Measurements from ENCODE around the gene MYRIP. TPM values are rescaled to one million over a fixed set of nuclear protein-coding genes. Genes with fewer than 3 reads are reported as not detected.

The MYRIP gene
- total RNA-seq = 10 to 100 TPM; 15.6 to 35.2 (median 17.3) TPM
- 1 to 10 TPM; 1.5 to 3.7 (median 1.8) TPM for polyA plus RNA-seq
- long read RNA-seq, donor 1, full-length matches to known transcripts = 1 of 1 reads
- long read RNA-seq, donor 1, partial matches to known transcripts = 0 of 1 reads
- long read RNA-seq, donor 1, other reads (novel, unspliced or antisense) = 0 of 1 reads
- long read RNA-seq, donor 2, full-length matches to known transcripts = 1 of 1 reads
- long read RNA-seq, donor 2, partial matches to known transcripts = 0 of 1 reads
- long read RNA-seq, donor 2, other reads (novel, unspliced or antisense) = 0 of 1 reads

DNA sequence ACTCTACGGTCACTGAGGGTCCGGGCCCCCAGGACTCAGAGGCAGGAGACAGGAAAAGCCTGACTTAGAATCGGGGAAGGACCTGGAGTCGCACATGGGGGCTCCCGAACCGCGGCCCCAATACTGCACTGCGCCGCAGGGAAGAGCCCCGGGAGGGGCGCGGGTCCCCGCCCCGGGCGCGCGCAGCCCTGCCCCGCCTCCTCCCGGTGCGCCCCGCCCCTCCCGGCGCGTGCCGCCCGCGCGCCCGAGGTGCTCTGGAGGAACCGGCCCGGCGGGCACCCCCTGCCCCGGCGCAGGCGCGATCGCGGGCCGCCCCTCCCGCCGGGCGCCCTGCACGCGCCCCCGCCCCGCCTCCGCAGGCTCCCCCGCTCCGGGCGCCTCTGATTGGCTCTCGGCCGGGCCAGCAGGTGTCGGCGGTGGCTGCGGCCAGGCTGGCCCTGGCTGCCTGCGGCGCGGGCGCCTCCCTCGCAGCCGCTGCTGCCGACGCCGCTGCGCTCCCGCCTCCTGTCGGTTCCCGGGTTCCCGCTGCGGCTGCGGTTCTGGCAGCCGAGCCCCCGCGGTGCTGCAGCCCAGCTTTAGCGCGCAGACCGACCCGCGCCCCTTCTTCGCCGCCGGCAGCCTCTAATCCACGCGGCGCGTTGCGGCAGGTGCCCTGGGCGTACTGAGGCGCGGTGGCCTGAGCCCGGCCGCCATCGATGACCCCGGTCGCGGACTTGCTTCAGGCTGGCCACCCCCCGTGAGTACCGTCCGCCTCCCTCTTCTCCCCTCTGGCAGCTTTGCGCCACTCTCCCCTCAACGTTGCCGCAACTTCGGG lies at the start of gene MYRIP:
TSS of gene MYRIP (plus strand) at position 429 of the 814 bp plus-strand sequence. CDS start 91,208 bp downstream, outside the sequence.
- H3K9me3 ChIP-seq = no peaks in the 10 kb centered on the region
- intact Hi-C loops (cut with DNase I; ENCODE audit: low total_unique reads) = no loop called here
- H3K27me3 ChIP-seq (replicated peaks in 1 of 7) = peaks cover 0 to 65% (median 16%) of the 10 kb centered on the region in 7 donors
- TF ChIP-seq, protein P1, sequence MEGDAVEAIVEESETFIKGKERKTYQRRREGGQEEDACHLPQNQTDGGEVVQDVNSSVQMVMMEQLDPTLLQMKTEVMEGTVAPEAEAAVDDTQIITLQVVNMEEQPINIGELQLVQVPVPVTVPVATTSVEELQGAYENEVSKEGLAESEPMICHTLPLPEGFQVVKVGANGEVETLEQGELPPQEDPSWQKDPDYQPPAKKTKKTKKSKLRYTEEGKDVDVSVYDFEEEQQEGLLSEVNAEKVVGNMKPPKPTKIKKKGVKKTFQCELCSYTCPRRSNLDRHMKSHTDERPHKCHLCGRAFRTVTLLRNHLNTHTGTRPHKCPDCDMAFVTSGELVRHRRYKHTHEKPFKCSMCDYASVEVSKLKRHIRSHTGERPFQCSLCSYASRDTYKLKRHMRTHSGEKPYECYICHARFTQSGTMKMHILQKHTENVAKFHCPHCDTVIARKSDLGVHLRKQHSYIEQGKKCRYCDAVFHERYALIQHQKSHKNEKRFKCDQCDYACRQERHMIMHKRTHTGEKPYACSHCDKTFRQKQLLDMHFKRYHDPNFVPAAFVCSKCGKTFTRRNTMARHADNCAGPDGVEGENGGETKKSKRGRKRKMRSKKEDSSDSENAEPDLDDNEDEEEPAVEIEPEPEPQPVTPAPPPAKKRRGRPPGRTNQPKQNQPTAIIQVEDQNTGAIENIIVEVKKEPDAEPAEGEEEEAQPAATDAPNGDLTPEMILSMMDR (IDR thresholded peaks at IDR 0.05 in 8 of 11, conservative IDR thresholded peaks at IDR 0.05 in 3 of 11) = peak in 1 of 11 experiments; percentile 11
- TF ChIP-seq POLR2A (IDR thresholded peaks at IDR 0.05) (peak in 1 of 3 donors; percentile 36), POLR2AphosphoS5 (IDR thresholded peaks at IDR 0.05) (peak; percentile 14 to 78 (median 65))
- H3K36me3 ChIP-seq = no peaks in the 10 kb centered on the region
- DNase-seq = peak; percentile 84
- H3K4me1 ChIP-seq = peaks cover 3 to 30% (median 13%) of the 10 kb centered on the region in 6 donors
- WGBS, 5 donors = 1 to 3% (median 1%) methylated on average over 8 to 103 of the region's 103 CpGs
- peak within 1 kb of the TSS; percentile 44 to 73 (median 51) for H3K4me3 ChIP-seq
- peak within 1 kb of the TSS in 7 of 8 donors; percentile 51 to 80 (median 65) for H3K27ac ChIP-seq

DNA sequence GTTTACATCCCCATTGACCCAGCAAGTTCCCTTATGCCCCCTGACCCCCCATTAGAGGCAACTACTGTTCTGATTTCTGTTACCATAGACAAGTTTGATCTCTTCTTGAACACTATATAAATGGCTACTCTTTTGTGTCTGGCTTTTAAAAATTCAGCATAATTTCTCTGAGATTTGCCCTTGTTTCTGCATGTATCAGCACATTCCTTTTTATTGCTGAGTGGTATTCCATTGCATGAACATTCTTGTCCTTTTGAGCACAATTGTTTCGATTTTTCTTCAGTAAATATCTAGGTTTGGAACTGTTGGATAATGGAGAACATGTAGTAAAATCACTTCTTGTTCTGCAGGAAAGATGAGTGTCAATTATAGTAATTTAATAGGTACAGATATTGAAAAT lies 49.1 kb upstream of the MYRIP start:
- no peak for DNase-seq
- Histone ChIP-seq H3K27me3 (replicated peaks in 1 of 7) (no peaks in the 10 kb centered on the region), H3K27ac (no peak overlapping the region), H3K4me3 (no peak overlapping the region), H3K4me1 (no peaks in the 10 kb centered on the region), H3K9me3 (no peaks in the 10 kb centered on the region), H3K36me3 (no peaks in the 10 kb centered on the region)
- TF ChIP-seq, protein P1 (IDR thresholded peaks at IDR 0.05 in 8 of 11, conservative IDR thresholded peaks at IDR 0.05 in 3 of 11) = no peak
- TF ChIP-seq POLR2A (IDR thresholded peaks at IDR 0.05) (no peak), POLR2AphosphoS5 (IDR thresholded peaks at IDR 0.05) (no peak)
- intact Hi-C loops (cut with DNase I; ENCODE audit: low total_unique reads) = no loop called here
- 67 to 91% (median 79%) methylated on average over 1 of the region's 1 CpG for WGBS, 5 donors

DNA sequence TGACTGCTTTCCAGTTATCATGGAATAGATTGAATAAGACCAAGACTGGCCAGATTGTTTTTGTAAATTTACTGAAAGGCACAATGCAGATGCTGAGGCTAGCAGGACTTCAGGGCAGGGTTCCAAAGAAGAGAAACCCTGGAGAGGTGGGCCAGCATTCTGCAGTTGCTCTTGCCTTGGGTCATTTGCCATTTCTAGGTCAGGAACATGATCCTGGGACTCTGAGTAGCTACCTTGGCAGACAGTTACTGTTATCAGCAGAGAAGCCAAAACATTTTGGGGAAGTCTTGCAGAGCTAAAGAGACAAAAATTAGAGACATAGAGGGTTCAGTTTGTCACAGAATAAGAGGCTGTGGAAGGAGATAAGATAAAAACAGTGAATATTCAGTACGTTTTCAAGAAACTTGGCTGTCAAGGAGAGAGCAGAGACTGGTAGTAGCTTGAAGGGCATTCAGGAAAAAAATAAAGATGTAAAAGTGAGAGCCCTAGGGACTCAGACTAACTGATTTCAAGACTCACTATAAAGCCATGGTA lies 46.8 kb upstream of the MYRIP start:
- Histone ChIP-seq H3K36me3 (no peaks in the 10 kb centered on the region), H3K27ac (no peak overlapping the region), H3K4me1 (no peaks in the 10 kb centered on the region), H3K4me3 (no peak overlapping the region), H3K27me3 (replicated peaks in 1 of 7) (no peaks in the 10 kb centered on the region), H3K9me3 (peaks cover 0 to 5% (median 0%) of the 10 kb centered on the region in 8 donors)
- 41 to 63% (median 49%) methylated on average over 1 of the region's 1 CpG for WGBS, 5 donors
- TF ChIP-seq, protein P1 (IDR thresholded peaks at IDR 0.05 in 8 of 11, conservative IDR thresholded peaks at IDR 0.05 in 3 of 11) = no peak
- no peak for TF ChIP-seq POLR2A (IDR thresholded peaks at IDR 0.05)
- no peak for TF ChIP-seq POLR2AphosphoS5 (IDR thresholded peaks at IDR 0.05)
- DNase-seq = no peak
- intact Hi-C loops (cut with DNase I; ENCODE audit: low total_unique reads) = no loop called here

DNA sequence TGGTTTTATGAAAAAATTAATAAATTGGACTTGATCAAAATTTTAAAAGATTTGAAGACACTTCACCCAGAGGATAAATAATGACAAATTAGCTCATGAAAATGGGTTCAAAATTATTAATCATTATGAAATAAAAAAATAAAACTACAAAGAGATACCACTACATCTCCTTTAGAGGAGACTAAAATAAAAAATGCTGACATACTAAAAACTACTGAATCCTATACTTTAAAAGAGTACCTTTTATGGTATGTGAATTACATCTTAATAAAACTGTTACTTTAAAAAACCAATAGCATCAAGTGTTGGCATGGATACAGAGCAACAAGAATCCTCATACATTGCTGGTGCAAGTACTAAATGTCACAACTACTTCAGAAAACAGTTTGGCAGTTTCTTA lies 46.0 kb upstream of the MYRIP start:
- Histone ChIP-seq H3K27ac (no peak overlapping the region), H3K9me3 (peaks cover 0 to 5% (median 0%) of the 10 kb centered on the region in 8 donors), H3K27me3 (replicated peaks in 1 of 7) (no peaks in the 10 kb centered on the region), H3K4me1 (no peaks in the 10 kb centered on the region), H3K36me3 (no peaks in the 10 kb centered on the region), H3K4me3 (no peak overlapping the region)
- intact Hi-C loops (cut with DNase I; ENCODE audit: low total_unique reads) = no loop called here
- no peak for DNase-seq
- TF ChIP-seq, protein P1 (IDR thresholded peaks at IDR 0.05 in 8 of 11, conservative IDR thresholded peaks at IDR 0.05 in 3 of 11) = no peak
- no peak for TF ChIP-seq POLR2AphosphoS5 (IDR thresholded peaks at IDR 0.05)
- TF ChIP-seq POLR2A (IDR thresholded peaks at IDR 0.05) = no peak
